Measurements from ENCODE around the gene ADAM33. TPM values are rescaled to one million over a fixed set of nuclear protein-coding genes. Genes with fewer than 3 reads are reported as not detected.

ADAM33 gene
- total and polyA plus RNA-seq, 7 donors, result 2.4 to 8.9 (median 4.3) TPM

DNA sequence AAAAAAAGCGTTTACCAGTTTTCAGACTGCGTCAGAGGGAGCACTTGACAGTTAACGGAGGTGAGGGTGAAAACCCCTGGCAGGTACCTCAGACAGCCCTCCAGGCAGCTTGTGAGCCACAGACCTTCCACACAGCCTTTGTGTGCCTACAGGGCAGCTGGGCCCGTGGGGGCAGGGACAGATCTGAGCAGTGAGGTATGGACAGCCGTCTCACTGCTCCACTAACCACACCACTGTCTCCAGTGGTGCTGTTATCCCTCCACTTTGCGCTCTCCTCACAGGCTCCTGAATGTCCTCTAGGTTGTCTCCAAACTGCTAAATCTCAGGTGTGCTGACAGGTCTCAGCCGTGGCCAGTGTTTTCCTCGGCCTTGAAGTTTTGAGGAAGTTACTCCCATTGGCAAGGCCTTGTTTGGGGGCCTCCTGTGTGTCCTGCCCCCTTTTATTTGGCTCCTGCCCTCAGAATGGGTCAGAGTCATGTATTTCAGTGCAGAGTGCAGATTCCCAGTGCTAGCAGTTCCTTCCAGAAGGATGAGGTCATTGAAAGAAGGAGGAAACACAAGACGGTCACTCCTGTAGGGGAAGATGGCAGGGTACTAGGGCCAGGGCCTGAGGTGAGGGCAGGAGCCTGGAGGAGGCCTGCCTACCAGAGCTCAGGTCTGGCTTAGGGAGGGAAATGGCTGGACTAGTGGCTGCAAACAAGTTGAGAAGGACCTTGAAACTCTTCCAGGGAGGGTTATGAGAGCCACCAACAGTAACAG lies 30.4 kb downstream of the ADAM33 start:
- H3K36me3 ChIP-seq (ENCODE audit: insufficient read depth in 1 of 2, low read depth in 1 of 2), result peaks cover 0 to 38% of the 10 kb centered on the region in 2 donors
- TF ChIP-seq, protein P1, sequence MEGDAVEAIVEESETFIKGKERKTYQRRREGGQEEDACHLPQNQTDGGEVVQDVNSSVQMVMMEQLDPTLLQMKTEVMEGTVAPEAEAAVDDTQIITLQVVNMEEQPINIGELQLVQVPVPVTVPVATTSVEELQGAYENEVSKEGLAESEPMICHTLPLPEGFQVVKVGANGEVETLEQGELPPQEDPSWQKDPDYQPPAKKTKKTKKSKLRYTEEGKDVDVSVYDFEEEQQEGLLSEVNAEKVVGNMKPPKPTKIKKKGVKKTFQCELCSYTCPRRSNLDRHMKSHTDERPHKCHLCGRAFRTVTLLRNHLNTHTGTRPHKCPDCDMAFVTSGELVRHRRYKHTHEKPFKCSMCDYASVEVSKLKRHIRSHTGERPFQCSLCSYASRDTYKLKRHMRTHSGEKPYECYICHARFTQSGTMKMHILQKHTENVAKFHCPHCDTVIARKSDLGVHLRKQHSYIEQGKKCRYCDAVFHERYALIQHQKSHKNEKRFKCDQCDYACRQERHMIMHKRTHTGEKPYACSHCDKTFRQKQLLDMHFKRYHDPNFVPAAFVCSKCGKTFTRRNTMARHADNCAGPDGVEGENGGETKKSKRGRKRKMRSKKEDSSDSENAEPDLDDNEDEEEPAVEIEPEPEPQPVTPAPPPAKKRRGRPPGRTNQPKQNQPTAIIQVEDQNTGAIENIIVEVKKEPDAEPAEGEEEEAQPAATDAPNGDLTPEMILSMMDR (IDR thresholded peaks at IDR 0.05), result no peak
- intact Hi-C loops (cut with DNase I), result no loop called here
- H3K4me3 ChIP-seq, result no peak overlapping the region
- ATAC-seq (no peak), DNase-seq (no peak)
- H3K27ac ChIP-seq, result no peak overlapping the region
- no peaks in the 10 kb centered on the region for H3K4me1 ChIP-seq
- no peaks in the 10 kb centered on the region for H3K9me3 ChIP-seq
- 76 to 84% (median 77%) methylated on average over 9 of the region's 9 CpGs for WGBS, 3 donors
- H3K27me3 ChIP-seq (ENCODE audit: insufficient read depth in 3 of 3, low read length in 2 of 3), result no peaks in the 10 kb centered on the region

DNA sequence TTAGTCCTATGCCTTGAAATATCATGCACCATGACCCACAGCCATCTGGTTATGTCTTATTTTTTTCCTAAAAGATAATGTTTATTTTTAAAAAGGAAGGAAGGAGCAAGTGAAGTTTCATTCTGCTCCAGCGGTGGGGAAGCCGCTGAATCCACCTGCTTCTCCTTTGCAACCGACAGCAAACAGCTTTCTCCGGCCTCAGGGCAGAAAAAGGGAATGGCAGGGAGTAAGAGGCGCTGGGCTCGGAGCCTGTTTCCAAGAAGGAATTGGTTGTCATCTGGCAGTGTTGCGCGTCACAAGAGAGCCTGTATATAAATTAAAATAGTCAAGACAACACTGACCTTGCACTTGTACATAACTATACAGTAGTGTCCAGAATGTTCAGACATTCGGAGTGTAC lies 32.9 kb downstream of the ADAM33 start:
- Histone ChIP-seq H3K27ac (no peak overlapping the region), H3K27me3 (ENCODE audit: insufficient read depth in 3 of 3, low read length in 2 of 3) (no peaks in the 10 kb centered on the region), H3K9me3 (no peaks in the 10 kb centered on the region), H3K4me3 (no peak overlapping the region), H3K36me3 (ENCODE audit: insufficient read depth in 1 of 2, low read depth in 1 of 2) (peaks cover 0 to 62% of the 10 kb centered on the region in 2 donors), H3K4me1 (no peaks in the 10 kb centered on the region)
- TF ChIP-seq, protein P1 (IDR thresholded peaks at IDR 0.05), result no peak
- 88 to 91% (median 90%) methylated on average over 9 of the region's 9 CpGs for WGBS, 3 donors
- no peak for DNase-seq
- no peak for ATAC-seq
- intact Hi-C loops (cut with DNase I), result no loop called here

DNA sequence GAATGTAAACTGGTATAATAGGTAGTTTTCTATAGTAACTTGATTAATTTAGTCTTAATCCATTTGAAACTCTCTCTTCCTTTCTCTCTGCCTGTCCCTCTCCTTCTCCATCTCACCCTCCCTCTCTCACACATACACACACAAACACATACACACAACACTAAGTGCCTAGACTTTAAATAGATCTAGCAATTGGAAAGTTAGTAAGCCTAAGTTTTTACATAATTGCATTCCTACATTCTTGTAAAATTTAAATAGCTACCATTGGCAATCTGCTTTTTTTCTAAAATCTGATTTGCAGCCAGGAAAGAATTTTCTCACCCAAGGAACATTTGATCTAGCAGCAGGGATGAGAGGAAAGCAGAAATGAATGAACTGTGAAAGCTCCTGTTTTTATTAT lies 34.3 kb downstream of the ADAM33 start:
- intact Hi-C loops (cut with DNase I), result no loop called here
- Histone ChIP-seq H3K36me3 (ENCODE audit: insufficient read depth in 1 of 2, low read depth in 1 of 2) (peaks cover 0 to 75% of the 10 kb centered on the region in 2 donors), H3K27ac (no peak overlapping the region), H3K9me3 (no peaks in the 10 kb centered on the region), H3K4me3 (no peak overlapping the region), H3K27me3 (ENCODE audit: insufficient read depth in 3 of 3, low read length in 2 of 3) (no peaks in the 10 kb centered on the region), H3K4me1 (no peaks in the 10 kb centered on the region)
- no peak for ATAC-seq
- DNase-seq, result no peak
- TF ChIP-seq, protein P1 (IDR thresholded peaks at IDR 0.05), result no peak

DNA sequence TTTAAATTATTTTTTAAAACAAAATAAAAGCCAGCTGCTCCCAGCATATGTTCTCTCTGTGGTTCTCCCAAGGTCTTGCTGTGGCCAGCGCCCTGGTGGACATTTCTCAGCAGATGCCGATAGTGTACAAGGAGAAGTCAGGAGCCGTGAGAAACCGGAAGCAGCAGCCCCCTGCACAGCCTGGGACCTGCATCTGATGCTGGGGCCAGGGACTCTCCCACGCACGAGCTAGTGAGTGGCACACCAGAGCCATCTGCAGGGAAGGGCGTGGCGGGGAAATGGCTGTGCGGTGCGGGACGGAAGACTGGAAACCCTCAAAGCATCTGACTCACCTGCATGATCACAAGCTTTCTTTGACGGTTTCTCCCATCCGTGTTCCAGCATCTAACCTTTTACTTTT lies 35.2 kb downstream of the ADAM33 start:
- DNase-seq, result no peak
- TF ChIP-seq, protein P1 (IDR thresholded peaks at IDR 0.05), result no peak
- Histone ChIP-seq H3K36me3 (ENCODE audit: insufficient read depth in 1 of 2, low read depth in 1 of 2) (peaks cover 0 to 83% of the 10 kb centered on the region in 2 donors), H3K9me3 (no peaks in the 10 kb centered on the region), H3K4me3 (no peak overlapping the region), H3K27ac (no peak overlapping the region), H3K27me3 (ENCODE audit: insufficient read depth in 3 of 3, low read length in 2 of 3) (no peaks in the 10 kb centered on the region), H3K4me1 (no peaks in the 10 kb centered on the region)
- ATAC-seq, result no peak
- 86 to 93% (median 88%) methylated on average over 13 of the region's 13 CpGs for WGBS, 3 donors
- intact Hi-C loops (cut with DNase I), result no loop called here

DNA sequence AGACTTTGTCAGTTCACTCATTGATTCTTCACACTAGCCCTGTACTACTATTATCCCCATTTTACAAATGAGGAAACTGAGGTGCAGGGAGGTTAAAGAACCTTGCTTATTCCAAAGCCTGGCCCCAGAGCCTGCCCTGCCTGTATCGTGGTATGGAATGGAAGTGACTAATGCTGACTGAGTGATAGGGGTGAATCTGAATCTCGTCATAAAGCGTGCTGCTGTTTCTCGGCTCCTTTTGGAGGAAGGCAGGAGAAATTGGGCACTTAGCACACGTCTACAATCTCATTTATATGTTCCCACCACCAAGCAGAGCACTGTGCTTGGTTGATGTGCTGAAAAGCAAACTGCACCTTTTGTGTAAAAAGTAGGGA lies 35.8 kb downstream of the ADAM33 start:
- intact Hi-C loops (cut with DNase I), result no loop called here
- DNase-seq (no peak), ATAC-seq (no peak)
- no peak overlapping the region for H3K4me3 ChIP-seq
- H3K27ac ChIP-seq, result no peak overlapping the region
- WGBS, 3 donors, result 66 to 91% (median 84%) methylated on average over 5 of the region's 5 CpGs
- H3K36me3 ChIP-seq (ENCODE audit: insufficient read depth in 1 of 2, low read depth in 1 of 2), result peaks cover 0 to 87% of the 10 kb centered on the region in 2 donors
- no peaks in the 10 kb centered on the region for H3K9me3 ChIP-seq
- TF ChIP-seq, protein P1 (IDR thresholded peaks at IDR 0.05), result no peak
- H3K4me1 ChIP-seq, result no peaks in the 10 kb centered on the region
- H3K27me3 ChIP-seq (ENCODE audit: insufficient read depth in 3 of 3, low read length in 2 of 3), result no peaks in the 10 kb centered on the region

Measured in psoas muscle (tissue), 8 donors.